Skeletal muscle tissue (tissue), 4 donors: ENCODE results near the gene TAF4. TPM values are rescaled to one million over a fixed set of nuclear protein-coding genes. Genes with fewer than 3 reads are reported as not detected.

Experiments
- H3K27ac ChIP-seq: one replicate; pipeline ENCODE4 v1.7.0; 2013; ENCODE audit warnings: mild to moderate bottlenecking, low read depth, low read length, inconsistent platforms
- H3K27me3 ChIP-seq, 3 donors: one replicate each; pipeline ENCODE4 v1.7.0; 2013; ENCODE audit warnings: low read length in 3 of 3; ENCODE audit not compliant: control insufficient read depth in 3 of 3, insufficient read depth in 3 of 3
- H3K36me3 ChIP-seq, 3 donors: one replicate each; pipeline ENCODE4 v1.7.0; 2013; ENCODE audit warnings: low read length in 3 of 3; ENCODE audit not compliant: control insufficient read depth in 3 of 3, insufficient read depth in 3 of 3
- H3K4me1 ChIP-seq, 3 donors: one replicate each; pipeline ENCODE4 v1.7.0; 2013; ENCODE audit warnings: low read length in 3 of 3, mild to moderate bottlenecking in 3 of 3; ENCODE audit not compliant: control insufficient read depth in 3 of 3, insufficient read depth in 3 of 3
- H3K4me3 ChIP-seq, 3 donors: one replicate each; pipeline ENCODE4 v1.7.0; 2013; ENCODE audit warnings: low read length in 3 of 3
- H3K9ac ChIP-seq, 3 donors: one replicate each; pipeline ENCODE4 v1.7.0; 2013; ENCODE audit warnings: low read length in 3 of 3, mild to moderate bottlenecking in 3 of 3, moderate library complexity in 2 of 3, low read depth in 1 of 3
- H3K9me3 ChIP-seq, 3 donors: one replicate each; pipeline ENCODE4 v1.7.0; 2013; ENCODE audit warnings: low read length in 3 of 3; ENCODE audit not compliant: control insufficient read depth in 3 of 3
- total RNA-seq: library from RNA; depleted of rRNA; stranded (reverse); fragments of >200 nt; gene quantifications from one replicate; pipeline ENCODE4 v1.2.3, GENCODE V29; 2014
- donor health status: Osteomylitis.

TAF4 gene
- 4.2 TPM for total RNA-seq

- Histone ChIP-seq H3K4me1 (peaks cover 39 to 51% (median 42%) of the 10 kb centered on the region in 3 donors), H3K9me3 (no peaks in the 10 kb centered on the region), H3K36me3 (peaks cover 0 to 7% (median 0%) of the 10 kb centered on the region in 3 donors), H3K27ac (peak within 1 kb of the TSS; percentile 85), H3K9ac (peak within 1 kb of the TSS; percentile 77 to 86 (median 84)), H3K27me3 (no peaks in the 10 kb centered on the region), H3K4me3 (peak within 1 kb of the TSS; percentile 72 to 76 (median 74))
These were observed at the start of gene TAF4 for GRCh38 chr20:62065674-62066338. TSS of gene TAF4 (minus strand) at chr20:62065881. CDS start at chr20:62065810, 71 bp downstream.

DNA sequence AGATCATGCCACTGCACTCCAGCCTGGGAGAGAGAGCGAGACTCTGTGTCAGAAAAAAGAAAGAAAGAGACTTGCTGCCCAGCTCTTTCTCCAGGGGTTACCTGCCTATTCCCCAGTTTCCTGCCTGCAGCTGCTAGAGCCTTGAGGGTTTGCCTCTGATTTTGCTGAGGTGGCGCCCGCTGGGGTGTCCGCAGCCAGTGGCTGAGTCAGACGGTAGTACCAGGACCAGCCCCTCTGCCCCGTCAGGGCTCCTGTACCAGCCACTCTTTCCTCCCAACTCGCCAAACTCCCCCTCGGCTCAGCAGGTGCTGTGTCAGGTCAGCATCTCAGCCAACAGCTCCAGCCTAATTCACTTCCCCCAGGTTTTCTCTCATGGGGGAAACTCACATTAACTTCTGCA lies 49.2 kb upstream of the TAF4 start:
- Histone ChIP-seq H3K4me3 (no peak overlapping the region), H3K27ac (no peak overlapping the region), H3K9ac (no peak overlapping the region), H3K9me3 (peaks cover 0 to 13% (median 6%) of the 10 kb centered on the region in 3 donors), H3K27me3 (peaks cover 3 to 7% (median 3%) of the 10 kb centered on the region in 3 donors), H3K36me3 (no peaks in the 10 kb centered on the region), H3K4me1 (peaks cover 27 to 32% (median 28%) of the 10 kb centered on the region in 3 donors)

GRCh38 chr20:62112368-62112767 lies 46.7 kb upstream of the TAF4 start:
- no peak overlapping the region for H3K9ac ChIP-seq
- peaks cover 5 to 25% (median 12%) of the 10 kb centered on the region in 3 donors for H3K9me3 ChIP-seq
- H3K27ac ChIP-seq = no peak overlapping the region
- peaks cover 0 to 3% (median 0%) of the 10 kb centered on the region in 3 donors for H3K27me3 ChIP-seq
- H3K4me3 ChIP-seq = no peak overlapping the region
- no peaks in the 10 kb centered on the region for H3K36me3 ChIP-seq
- H3K4me1 ChIP-seq = peaks cover 4 to 7% (median 4%) of the 10 kb centered on the region in 3 donors

DNA sequence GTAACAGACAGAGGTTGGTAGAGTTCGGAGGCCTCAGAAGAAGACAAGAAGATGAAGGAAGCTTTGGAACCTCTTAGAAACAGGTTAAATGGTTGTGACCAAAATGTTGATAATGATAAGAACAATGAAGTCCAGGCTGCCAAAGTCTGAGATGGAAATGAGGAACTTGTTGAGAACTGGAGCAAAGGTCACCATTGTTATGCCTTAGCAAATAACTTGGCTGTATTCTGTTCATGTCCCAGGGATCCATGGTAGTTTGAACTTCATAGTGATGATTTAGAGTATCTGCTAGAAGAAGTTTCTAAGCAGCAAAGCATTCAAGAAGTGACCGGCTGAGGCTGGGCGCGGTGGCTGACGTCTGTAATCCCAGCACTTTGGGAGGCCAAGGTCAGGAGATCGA lies 45.5 kb upstream of the TAF4 start:
- H3K9ac ChIP-seq = no peak overlapping the region
- H3K36me3 ChIP-seq = no peaks in the 10 kb centered on the region
- H3K4me3 ChIP-seq = no peak overlapping the region
- no peaks in the 10 kb centered on the region for H3K4me1 ChIP-seq
- peaks cover 0 to 3% (median 0%) of the 10 kb centered on the region in 3 donors for H3K27me3 ChIP-seq
- H3K27ac ChIP-seq = no peak overlapping the region
- peaks cover 5 to 28% (median 17%) of the 10 kb centered on the region in 3 donors for H3K9me3 ChIP-seq

DNA sequence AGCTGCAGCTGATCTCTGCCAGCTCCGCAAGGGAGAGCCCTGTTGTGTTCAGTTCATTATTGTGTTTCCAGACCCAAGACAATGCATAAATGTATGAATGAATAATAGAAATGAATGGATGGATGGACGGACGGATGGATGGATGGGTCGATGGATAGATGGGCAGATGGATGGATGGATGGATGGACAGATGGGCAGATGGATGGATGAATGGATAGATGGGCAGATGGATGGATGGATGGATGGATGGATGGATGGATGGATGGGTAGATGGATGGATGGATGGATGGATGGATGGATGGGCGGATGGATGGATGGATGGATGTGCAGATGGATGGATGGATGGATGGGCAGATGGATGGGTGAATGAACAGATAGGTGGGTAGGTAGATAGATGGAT lies 39.9 kb upstream of the TAF4 start:
- no peak overlapping the region for H3K9ac ChIP-seq
- H3K27ac ChIP-seq = no peak overlapping the region
- H3K4me1 ChIP-seq = no peaks in the 10 kb centered on the region
- no peaks in the 10 kb centered on the region for H3K36me3 ChIP-seq
- H3K4me3 ChIP-seq = no peak overlapping the region
- H3K27me3 ChIP-seq = peaks cover 0 to 12% (median 4%) of the 10 kb centered on the region in 3 donors
- peaks cover 5 to 25% (median 11%) of the 10 kb centered on the region in 3 donors for H3K9me3 ChIP-seq

GRCh38 chr20:62104791-62105345 lies 39.2 kb upstream of the TAF4 start:
- Histone ChIP-seq H3K9me3 (peaks cover 7 to 28% (median 12%) of the 10 kb centered on the region in 3 donors), H3K36me3 (no peaks in the 10 kb centered on the region), H3K4me3 (no peak overlapping the region), H3K9ac (no peak overlapping the region), H3K27ac (no peak overlapping the region), H3K27me3 (peaks cover 0 to 12% (median 9%) of the 10 kb centered on the region in 3 donors), H3K4me1 (no peaks in the 10 kb centered on the region)

- peaks cover 5 to 25% (median 15%) of the 10 kb centered on the region in 3 donors for H3K9me3 ChIP-seq
- H3K27me3 ChIP-seq = peaks cover 0 to 12% (median 9%) of the 10 kb centered on the region in 3 donors
- H3K9ac ChIP-seq = no peak overlapping the region
- H3K36me3 ChIP-seq = no peaks in the 10 kb centered on the region
- no peak overlapping the region for H3K4me3 ChIP-seq
- no peak overlapping the region for H3K27ac ChIP-seq
- H3K4me1 ChIP-seq = no peaks in the 10 kb centered on the region
These were observed 38.6 kb upstream of the TAF4 start for GRCh38 chr20:62104234-62104789.

DNA sequence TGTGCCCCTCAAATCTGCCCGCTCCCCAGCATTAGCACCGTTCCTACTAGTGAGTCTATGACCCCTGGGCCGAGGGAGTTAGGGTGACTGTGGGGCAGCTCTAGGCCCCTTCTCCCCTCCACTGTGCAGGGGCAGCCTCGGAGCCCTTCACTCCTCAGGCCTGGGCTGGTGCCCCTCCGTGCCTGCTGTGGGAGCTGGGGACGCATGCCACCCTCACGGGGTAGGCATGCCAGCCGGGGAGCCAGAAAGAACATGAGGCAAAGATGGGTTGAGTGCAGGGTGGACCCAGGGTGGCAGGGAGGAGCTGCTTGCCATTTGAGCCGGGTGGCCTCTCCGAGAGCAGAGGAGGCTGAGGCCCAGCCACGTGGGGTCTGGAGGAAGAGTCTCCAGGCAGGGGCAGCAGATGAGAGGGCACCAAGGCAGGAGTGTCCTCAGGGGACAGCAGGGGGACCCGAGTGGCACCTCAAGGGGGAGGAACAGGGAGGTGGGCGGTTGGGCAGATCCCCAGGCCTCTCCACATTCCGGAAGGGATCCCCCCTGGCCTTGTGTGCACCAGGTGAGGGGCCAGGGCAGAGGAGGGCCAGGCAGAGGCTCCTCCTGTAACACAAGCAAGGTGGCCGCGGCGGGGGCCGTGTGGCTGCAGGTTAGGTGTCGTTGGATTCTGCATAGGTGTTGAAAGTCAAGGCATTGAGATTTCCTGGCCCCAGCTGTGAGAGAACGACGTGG lies 38.0 kb upstream of the TAF4 start:
- H3K9me3 ChIP-seq = peaks cover 2 to 21% (median 15%) of the 10 kb centered on the region in 3 donors
- no peak overlapping the region for H3K27ac ChIP-seq
- no peaks in the 10 kb centered on the region for H3K36me3 ChIP-seq

GRCh38 chr20:62101078-62101477 lies 35.4 kb upstream of the TAF4 start:
- Histone ChIP-seq H3K4me3 (no peak overlapping the region), H3K4me1 (no peaks in the 10 kb centered on the region), H3K27me3 (peaks cover 0 to 15% (median 9%) of the 10 kb centered on the region in 3 donors), H3K9me3 (peaks cover 2 to 12% (median 4%) of the 10 kb centered on the region in 3 donors), H3K9ac (no peak overlapping the region), H3K36me3 (no peaks in the 10 kb centered on the region), H3K27ac (no peak overlapping the region)

More for the DNA sequence above, 38.0 kb upstream of the TAF4 start:
- Histone ChIP-seq H3K27me3 (peaks cover 0 to 12% (median 9%) of the 10 kb centered on the region in 3 donors), H3K4me1 (no peaks in the 10 kb centered on the region), H3K9ac (no peak overlapping the region), H3K4me3 (no peak overlapping the region)
